HCT116 (cell line): ENCODE data around the gene SPA17.

Experiments used
- CTCF ChIP-seq, 3 experiments: fragments of 200-600 bp in 1 of 3; sonication (generic) in 1 of 3; IDR thresholded peaks in 2 of 3; conservative IDR thresholded peaks in 1 of 3; 2 replicates each; pipeline ENCODE4 v1.5.1; 2012 to 2017; ENCODE audit warnings: low read depth in 2 of 3, low read length in 2 of 3, antibody characterized with exemption in 1 of 3, borderline replicate concordance in 1 of 3, control low read depth in 1 of 3, mild to moderate bottlenecking in 1 of 3, mixed read lengths in 1 of 3, mixed run types in 1 of 3, moderate library complexity in 1 of 3; ENCODE audit not compliant: insufficient read depth in 1 of 3
- ELF1 ChIP-seq: IDR thresholded peaks from 2 replicates; pipeline ENCODE4 v1.6.1; 2012; ENCODE audit warnings: low read depth, borderline replicate concordance
- POLR2AphosphoS5 ChIP-seq: IDR thresholded peaks from 2 replicates; pipeline ENCODE4 v1.6.1; 2011; ENCODE audit warnings: mild to moderate bottlenecking, low read depth, low read length, moderate library complexity
- REST ChIP-seq: IDR thresholded peaks from 2 replicates; pipeline ENCODE4 v1.6.1; 2012; ENCODE audit warnings: low read depth
- SIN3A ChIP-seq: IDR thresholded peaks from 2 replicates; pipeline ENCODE4 v1.6.1; 2012; ENCODE audit warnings: low read depth

GRCh38 chr11:124673333-124674167 lies at the start of gene SPA17, which contains the start of gene SIAE:
- peak; percentile 97 for TF ChIP-seq POLR2AphosphoS5
- peak; percentile 57; the same call in 1 of the 2 replicates for TF ChIP-seq SIN3A
- no peak for TF ChIP-seq CTCF (IDR thresholded peaks at IDR 0.05 in 2 of 3, conservative IDR thresholded peaks at IDR 0.05 in 1 of 3; ENCODE audit: borderline replicate concordance in 1 of 3, insufficient read depth in 1 of 3, low read depth in 2 of 3, low read length in 2 of 3)
- no peak for TF ChIP-seq REST
- TF ChIP-seq ELF1 = peak; percentile 51; the same call in 1 of the 2 replicates
